WTC11 (cell line): ENCODE data around the gene PDE11A.

Experiments used
- CTCF ChIP-seq: fragments of 200-600 bp; IDR thresholded peaks from 2 replicates; pipeline ENCODE4 v1.8.0; 2022; ENCODE audit warnings: antibody characterized with exemption
- FOXJ3 ChIP-seq: sonication (generic); formaldehyde crosslinking; IDR thresholded peaks from 2 replicates; pipeline ENCODE4 v1.9.0; 2021; ENCODE audit warnings: missing genetic modification reagents, mild to moderate bottlenecking, borderline replicate concordance
- JUN ChIP-seq: sonication (generic); formaldehyde crosslinking; IDR thresholded peaks from 2 replicates; pipeline ENCODE4 v1.8.0; 2023; ENCODE audit warnings: mild to moderate bottlenecking, missing genetic modification reagents
- NFYB ChIP-seq: sonication (generic); formaldehyde crosslinking; conservative IDR thresholded peaks from 2 replicates; pipeline ENCODE4 v1.8.0; 2022; ENCODE audit warnings: low read depth, missing genetic modification reagents
- RELA ChIP-seq: sonication (generic); formaldehyde crosslinking; IDR thresholded peaks from 2 replicates; pipeline ENCODE4 v1.8.1; 2022; ENCODE audit warnings: missing genetic modification reagents, mild to moderate bottlenecking, borderline replicate concordance
- TEAD1 ChIP-seq: sonication (generic); formaldehyde crosslinking; IDR thresholded peaks from 2 replicates; pipeline ENCODE4 v1.8.0; 2022; ENCODE audit warnings: mild to moderate bottlenecking, missing genetic modification reagents
- ZNF121 ChIP-seq: sonication (generic); formaldehyde crosslinking; IDR thresholded peaks from 2 replicates; pipeline ENCODE4 v1.8.0; 2023; ENCODE audit warnings: missing genetic modification reagents
- TF ChIP-seq, protein P1 (sequence below): sonication (generic); formaldehyde crosslinking; IDR thresholded peaks from 2 replicates; pipeline ENCODE4 v1.8.1; 2023; ENCODE audit warnings: mild to moderate bottlenecking, missing genetic modification reagents
- TF ChIP-seq, protein P2 (sequence below): fragments of 250-450 bp; sonication (Bioruptor Pico); conservative IDR thresholded peaks from 2 replicates; pipeline ENCODE4 v1.9.0; 2021; ENCODE audit warnings: mild to moderate bottlenecking
- TF ChIP-seq, protein P3 (sequence below): sonication (generic); formaldehyde crosslinking; IDR thresholded peaks from 2 replicates; pipeline ENCODE4 v1.8.1; 2022; ENCODE audit warnings: missing genetic modification reagents, borderline replicate concordance
- TF ChIP-seq, protein P4 (sequence below): sonication (generic); formaldehyde crosslinking; IDR thresholded peaks from 2 replicates; pipeline ENCODE4 v1.8.1; 2023; ENCODE audit warnings: mild to moderate bottlenecking, missing genetic modification reagents, moderate library complexity

DNA sequence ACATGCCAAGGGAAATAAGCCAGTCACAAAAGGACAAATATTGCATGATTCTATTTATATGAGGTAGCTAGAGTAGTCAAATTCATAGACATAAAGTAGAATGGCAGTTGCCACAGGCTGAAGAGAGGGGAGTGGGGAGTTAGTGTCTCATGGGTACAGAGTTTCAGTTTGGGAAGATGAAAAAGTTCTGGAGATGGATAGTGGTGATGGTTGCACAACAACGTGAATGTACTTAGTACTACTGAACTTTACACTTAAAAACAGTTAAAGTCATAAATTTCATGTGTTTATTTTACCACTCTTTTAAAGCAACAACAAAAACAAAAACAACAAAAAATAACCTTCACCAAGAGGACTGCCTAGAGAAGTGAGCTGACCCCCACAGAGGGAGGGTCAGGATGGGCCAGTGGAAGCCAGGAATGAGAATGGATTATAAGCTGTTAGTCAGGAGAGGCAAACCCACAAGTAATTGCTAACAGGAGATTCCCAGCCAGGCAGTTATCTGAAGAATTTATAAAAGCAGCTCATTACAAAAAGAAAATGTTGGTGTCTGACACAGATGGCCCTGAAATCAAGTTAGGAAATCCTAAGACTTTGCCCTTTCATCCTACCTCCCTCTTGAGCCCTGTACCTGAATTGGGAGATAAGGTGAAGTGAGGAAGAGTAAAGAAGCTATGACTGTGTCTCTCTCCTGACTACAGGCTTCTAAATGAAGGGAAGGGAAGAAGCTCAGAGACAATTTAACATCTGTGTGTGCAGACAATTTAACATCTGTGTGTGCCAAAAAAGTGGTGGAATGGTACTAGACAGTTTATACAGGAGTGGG, 263.4 kb downstream of the PDE11A start:
- TF ChIP-seq, protein P1, sequence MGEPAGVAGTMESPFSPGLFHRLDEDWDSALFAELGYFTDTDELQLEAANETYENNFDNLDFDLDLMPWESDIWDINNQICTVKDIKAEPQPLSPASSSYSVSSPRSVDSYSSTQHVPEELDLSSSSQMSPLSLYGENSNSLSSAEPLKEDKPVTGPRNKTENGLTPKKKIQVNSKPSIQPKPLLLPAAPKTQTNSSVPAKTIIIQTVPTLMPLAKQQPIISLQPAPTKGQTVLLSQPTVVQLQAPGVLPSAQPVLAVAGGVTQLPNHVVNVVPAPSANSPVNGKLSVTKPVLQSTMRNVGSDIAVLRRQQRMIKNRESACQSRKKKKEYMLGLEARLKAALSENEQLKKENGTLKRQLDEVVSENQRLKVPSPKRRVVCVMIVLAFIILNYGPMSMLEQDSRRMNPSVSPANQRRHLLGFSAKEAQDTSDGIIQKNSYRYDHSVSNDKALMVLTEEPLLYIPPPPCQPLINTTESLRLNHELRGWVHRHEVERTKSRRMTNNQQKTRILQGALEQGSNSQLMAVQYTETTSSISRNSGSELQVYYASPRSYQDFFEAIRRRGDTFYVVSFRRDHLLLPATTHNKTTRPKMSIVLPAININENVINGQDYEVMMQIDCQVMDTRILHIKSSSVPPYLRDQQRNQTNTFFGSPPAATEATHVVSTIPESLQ: no peak
- TF ChIP-seq CTCF (no peak), NFYB (no peak), JUN (CRISPR knock-in tag) (no peak), RELA (CRISPR knock-in tag) (no peak), TEAD1 (CRISPR knock-in tag) (no peak), FOXJ3 (CRISPR knock-in tag) (no peak), ZNF121 (CRISPR knock-in tag) (no peak)
- TF ChIP-seq, protein P2, sequence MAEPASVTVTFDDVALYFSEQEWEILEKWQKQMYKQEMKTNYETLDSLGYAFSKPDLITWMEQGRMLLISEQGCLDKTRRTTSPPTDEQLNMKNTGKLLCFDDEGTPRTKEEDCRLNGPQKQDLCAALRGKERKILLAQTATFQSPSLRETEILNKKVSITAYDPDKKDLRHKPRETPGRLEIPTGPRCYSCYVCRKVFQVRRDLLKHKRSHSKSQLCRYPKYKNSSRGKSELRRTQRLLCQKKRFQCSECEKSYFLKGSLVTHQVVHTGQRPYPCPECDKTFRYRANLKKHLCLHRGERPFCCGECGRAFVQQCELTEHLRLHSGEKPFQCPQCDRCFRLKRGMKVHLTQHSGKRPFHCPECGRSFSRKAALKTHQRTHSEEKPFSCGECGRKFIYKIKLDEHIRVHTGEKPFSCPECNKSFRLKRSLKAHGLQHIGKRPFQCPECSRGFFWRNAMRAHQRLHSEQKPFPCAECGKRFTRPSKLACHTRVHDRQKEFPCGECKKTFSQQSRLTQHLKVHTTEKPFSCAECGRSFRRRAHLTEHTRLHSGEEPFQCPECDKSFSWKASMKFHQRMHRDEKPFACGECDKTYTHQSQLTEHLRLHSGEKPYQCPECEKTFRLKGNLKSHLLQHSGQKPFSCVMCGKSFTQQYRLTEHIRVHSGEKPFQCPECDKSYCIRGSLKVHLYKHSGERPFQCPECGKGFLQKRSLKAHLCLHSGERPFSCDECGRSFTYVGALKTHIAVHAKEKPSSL (CRISPR knock-in tag): no peak
- TF ChIP-seq, protein P3, sequence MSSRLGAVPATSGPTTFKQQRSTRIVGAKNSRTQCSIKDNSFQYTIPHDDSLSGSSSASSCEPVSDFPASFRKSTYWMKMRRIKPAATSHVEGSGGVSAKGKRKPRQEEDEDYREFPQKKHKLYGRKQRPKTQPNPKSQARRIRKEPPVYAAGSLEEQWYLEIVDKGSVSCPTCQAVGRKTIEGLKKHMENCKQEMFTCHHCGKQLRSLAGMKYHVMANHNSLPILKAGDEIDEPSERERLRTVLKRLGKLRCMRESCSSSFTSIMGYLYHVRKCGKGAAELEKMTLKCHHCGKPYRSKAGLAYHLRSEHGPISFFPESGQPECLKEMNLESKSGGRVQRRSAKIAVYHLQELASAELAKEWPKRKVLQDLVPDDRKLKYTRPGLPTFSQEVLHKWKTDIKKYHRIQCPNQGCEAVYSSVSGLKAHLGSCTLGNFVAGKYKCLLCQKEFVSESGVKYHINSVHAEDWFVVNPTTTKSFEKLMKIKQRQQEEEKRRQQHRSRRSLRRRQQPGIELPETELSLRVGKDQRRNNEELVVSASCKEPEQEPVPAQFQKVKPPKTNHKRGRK (CRISPR knock-in tag): no peak
- TF ChIP-seq, protein P4, sequence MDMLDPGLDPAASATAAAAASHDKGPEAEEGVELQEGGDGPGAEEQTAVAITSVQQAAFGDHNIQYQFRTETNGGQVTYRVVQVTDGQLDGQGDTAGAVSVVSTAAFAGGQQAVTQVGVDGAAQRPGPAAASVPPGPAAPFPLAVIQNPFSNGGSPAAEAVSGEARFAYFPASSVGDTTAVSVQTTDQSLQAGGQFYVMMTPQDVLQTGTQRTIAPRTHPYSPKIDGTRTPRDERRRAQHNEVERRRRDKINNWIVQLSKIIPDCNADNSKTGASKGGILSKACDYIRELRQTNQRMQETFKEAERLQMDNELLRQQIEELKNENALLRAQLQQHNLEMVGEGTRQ: no peak
